Activated effector memory CD4-positive, alpha-beta T cell treated with anti-CD3 and anti-CD28 coated beads, Interleukin-2, amount 50 U/mL, for 16 hours (primary cell): Measurements from ENCODE around the gene ACSS1.

Source experiments
- DNase-seq: peaks from one replicate; pipeline ENCODE4 v3.0.0-alpha.2; 2020

ACSS1 gene

DNA sequence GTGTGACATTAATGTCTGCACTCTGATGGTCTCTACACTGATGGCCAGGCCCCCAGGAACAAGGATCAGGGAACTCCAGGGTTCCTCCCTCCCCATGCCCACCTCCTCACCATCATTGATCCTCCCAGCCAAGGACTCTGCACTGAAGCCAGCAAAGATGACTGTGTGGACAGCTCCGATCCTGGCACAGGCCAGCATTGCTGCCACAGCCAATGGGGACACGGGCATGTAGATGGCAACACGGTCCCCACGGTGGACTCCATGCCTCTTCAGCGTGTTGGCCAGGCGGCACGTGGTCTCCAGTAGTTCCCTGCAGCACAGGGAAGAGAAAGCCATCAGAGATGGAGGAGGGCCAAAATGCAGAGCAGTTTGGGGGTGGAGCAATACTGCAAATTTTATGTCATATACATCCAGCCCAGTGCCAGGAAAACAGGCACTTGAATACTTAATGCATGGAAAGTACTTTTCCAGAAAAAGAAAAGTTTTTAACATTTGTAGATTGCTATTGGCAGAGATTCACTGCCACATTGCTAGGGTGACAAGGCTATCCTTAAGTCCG lies 27.2 kb downstream of the ACSS1 start:
- no peak for DNase-seq

GRCh38 chr20:25030007-25030648 lies 27.8 kb downstream of the ACSS1 start:
- DNase-seq, result no peak

DNA sequence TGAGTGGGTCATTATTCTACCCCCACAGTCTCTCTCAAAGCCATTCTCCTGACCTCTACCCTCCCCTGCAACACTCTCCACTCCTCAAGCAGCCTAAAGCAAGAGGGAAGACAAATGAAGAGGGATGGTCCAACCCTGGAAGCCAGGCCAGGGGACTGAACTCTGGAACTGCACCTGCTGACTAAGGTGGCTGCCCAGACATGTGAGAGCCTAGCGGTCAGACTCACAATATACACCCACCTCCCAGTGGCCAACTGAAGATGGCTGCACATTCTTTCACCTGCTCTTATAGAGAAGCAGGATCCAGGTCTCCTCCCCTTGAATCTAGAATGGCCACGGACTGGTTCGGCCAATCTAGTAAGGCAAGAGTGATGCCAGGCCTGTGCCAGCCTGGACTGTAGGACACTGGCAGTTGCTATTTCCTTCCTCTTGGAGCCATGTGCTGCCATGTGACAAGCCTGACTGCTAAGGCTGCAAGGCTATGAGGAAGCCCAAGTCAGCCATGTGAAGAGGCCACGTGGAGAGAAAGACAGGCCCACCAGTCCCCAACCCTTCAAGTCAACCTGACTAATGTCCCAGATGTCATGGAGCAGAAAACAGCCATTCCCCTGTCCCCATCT lies 31.8 kb downstream of the ACSS1 start:
- peak; percentile 41 for DNase-seq

GRCh38 chr20:25025091-25025861 lies 32.7 kb downstream of the ACSS1 start:
- peak; percentile 25 for DNase-seq

DNA sequence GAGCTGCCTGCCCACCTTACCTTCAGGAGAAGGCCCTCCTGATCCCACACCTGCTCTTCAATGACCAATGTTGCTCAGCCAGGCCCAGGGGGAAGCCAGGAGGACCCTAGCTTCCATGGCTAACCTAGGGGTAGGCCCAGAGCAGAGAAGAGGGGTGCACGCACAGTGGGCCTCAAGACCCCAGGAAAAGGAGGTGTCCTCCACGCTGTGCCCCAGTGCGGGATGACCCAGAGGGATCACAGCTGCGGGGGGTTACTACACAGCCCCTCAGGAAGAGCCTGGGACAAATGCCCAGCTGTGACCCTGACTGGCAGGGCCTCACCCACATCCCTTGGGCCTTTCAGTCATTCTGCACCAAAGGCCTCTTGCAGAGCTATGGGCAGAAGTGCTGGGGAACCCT lies 33.8 kb downstream of the ACSS1 start:
- DNase-seq, result peak; percentile 42

DNA sequence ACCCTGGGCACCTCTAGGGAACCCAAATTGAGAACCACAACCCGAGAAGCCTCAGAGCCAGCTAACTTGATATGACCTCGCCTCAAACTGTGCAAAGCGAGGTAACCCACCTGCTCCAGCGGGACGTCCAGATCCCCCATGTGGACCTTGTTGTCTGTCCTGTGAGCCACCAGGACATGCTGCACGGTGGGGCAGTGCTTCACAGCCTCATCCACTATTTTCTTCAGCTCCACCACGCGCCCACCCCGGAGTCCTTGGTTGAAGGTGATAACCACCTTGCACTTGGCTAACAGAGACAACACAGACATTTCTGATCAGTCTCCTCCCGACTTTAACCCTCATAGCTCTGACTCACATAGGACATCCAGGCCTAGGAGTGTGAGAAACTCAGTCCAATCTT lies 34.6 kb downstream of the ACSS1 start:
- DNase-seq, result peak; percentile 58

DNA sequence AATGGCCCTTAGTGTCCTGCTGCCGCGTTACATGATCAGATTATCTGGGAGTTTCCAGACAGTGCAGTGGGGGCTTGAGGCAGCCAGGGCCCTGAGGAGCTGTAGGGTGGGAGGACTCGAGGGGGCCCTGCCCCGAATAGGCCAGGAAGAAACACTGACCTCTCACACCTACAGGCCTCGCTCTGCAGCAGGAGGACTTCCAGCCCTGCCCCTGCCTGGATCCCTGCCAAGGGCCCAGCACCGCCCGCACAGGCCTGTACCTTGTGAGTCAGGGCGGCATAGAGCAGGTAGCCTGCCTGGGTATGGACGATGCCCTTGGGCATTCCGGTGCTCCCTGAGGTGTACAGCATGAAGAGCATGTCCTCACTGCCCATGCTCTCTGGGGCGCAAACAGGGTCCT lies 35.3 kb downstream of the ACSS1 start:
- peak; percentile 61 for DNase-seq

DNA sequence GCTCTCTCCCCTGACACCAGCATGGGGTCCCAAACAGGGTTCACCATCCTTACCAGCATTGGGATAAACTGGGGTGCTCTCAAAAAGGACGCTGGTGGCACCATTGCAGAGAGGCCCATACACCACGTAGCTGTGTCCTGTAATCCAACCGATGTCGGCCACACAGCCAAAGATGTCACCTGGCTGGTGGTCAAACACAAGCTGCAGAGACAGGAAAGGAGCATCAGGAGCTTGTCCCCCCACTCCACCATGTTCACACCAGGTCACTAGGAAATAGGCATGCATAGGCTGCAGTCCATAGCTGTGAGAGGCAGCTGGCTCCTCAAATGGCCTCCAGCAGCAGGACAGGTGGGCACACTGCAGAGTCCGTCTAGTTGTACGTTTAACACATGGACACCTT lies 36.6 kb downstream of the ACSS1 start:
- no peak for DNase-seq

DNA sequence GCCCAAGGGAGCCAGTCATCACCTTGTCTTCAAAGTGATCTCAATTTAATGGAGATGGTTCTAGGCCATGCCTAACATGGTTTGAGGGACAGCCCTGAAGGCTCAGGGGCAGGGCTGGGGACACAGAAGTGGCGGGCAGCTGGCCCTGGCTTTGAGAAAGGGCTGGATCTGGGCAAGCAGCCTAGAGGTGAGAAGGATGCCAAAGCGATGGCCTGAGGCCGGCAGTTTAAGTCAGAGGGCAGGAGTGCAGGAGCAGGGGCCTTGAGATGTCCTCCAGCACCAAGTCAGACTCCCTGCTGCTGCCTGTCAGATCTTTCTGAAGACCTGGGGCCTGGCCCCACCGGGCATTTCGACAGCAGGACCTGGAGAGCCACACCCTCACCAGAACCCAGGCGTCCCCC lies 37.0 kb downstream of the ACSS1 start:
- peak; percentile 49 for DNase-seq

DNA sequence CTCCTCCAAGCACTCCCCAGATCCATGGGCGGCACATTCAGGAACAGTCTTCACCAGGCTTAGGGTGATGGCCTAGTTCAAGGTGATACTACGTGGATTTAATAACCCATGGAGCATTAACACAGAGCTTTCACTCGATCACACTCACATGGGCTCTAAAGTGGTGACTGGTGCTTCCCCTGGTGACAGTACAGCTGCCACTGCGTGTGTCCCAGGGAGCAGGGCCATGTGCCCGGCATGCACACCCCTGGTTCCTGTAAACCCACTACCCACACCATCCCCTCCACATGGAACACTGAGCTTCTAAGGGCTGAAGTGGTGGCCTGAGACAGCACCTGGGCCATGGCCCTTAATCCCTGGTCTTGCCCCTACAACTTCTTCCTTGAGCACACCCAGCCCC lies 37.6 kb downstream of the ACSS1 start:
- peak; percentile 37 for DNase-seq

- DNase-seq, result peak; percentile 50
Observed at GRCh38 chr20:25019381-25020155, 38.4 kb downstream of the ACSS1 start.

DNA sequence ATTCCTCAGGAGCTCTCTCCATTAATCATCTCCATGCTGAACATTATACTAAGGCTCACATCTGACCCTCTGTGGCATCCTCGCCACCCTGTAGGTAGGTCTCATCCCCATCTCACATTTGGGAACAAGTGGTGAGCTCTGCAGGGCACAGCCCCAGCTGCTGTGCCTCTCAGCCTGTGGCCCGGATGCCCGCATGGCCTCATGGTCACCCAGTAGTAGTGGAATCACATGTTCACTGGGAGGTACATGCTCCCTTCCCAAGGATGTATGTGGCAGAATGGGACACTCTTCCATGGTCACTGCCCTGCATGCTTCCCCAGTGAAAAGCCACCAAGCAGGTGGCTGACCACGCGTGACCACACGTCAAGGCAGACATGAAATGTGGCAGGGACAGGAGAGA lies 39.1 kb downstream of the ACSS1 start:
- peak; percentile 34 for DNase-seq

DNA sequence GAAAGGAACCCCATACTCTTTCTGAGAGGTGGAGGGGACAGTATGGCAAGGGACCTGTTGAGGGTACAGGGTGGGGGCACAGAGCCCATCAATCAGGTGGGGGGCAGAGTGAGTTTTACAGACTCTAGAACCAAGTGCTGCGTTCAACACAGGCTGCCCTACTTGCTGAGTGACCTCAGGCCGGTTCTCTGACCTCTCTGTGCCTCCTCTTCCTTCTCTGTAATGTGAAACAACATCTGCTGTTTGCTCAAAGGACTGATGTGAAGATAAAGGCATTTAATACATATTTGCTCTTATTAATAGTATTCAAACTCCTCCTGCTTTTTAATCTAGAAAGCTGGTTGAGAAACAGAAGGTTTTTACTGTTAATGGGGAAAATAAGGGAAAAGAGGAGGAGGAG lies 39.5 kb downstream of the ACSS1 start:
- peak; percentile 21 for DNase-seq

- DNase-seq, result peak; percentile 43
Observed at GRCh38 chr20:25017257-25017803, 40.6 kb downstream of the ACSS1 start.

DNA sequence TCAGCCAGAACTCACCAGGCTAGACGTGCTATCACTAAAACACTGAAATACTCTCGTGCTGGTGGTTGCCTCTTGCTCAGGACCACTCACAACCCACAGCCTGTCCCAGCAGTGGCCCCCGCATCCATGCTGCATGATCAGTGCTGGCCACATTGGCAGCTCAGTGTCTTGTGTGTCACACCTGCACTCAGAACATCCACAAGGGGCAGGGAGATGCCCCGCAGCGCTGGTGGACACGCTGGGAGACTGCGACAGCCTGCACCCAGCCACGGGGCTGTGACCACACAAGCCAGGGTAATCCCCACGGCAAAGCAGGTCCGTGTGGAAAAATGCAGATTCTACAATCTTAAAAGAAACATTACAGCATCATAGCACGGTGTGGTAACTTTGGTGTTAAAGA lies 41.5 kb downstream of the ACSS1 start:
- peak; percentile 42 for DNase-seq

DNA sequence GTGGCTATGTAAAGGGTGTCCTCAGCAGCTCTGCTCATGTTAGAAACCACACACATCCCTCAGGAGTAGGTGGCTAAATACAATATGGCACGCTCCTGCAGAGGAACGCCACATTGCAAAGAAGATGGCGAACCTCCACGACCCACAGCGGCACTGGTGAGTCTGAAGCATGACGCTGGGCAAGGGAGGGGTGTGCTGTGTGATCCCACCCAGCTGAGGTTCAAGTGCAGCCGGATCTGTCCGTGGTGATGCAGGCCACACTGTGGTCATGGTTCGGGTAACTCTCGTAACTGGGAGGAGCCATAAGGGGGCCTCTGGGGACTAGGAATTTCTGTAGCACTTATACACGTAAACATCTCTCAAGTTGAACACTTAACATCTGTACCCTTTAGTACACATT lies 42.0 kb downstream of the ACSS1 start:
- DNase-seq, result peak; percentile 38

- peak; percentile 59 for DNase-seq
Observed at GRCh38 chr20:25014816-25015215, 43.1 kb downstream of the ACSS1 start.

DNA sequence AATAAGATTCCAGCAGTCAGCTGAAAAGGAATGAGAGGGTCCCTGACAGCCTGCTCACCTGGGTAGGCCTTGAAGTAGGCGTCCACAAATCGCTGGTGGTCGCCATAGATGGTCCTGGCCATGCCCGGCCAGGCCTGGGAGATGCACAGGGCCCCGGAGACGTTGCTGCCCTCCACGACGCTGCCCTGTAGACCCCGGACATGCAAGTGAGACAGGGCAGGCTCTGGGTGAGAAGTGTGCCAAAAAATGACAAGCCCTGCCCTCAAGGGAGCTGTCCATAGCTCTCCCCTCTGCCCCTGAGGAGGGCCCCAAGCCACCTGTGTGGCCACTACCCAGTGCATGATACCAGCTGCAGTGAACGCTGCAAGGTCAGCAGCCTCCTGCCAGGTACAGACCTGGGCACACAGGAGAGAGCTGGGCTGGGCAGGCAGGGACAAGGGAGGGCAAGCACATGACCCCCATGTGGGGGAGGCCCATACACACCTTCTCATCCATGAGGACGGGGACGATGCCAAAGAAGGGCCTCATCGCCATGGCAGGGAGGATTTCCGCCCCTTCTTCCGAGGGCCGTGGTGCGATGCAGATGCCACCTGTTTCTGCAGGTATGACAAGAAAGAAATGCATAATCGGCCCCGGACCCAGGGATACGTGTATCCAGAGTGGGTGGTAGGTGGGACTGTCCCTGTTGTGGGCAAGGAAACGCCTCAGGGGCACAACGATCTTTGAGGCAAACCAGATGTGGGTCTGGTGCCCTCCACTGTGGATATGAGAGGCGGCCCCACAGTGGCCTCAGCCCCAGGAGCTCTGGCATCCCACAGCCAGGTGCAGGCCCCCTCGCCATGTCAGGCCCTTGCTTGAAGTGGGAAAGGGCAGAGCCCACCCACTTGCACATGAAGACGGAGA lies 44.2 kb downstream of the ACSS1 start:
- DNase-seq, result peak; percentile 55

- DNase-seq, result peak; percentile 34
Observed at GRCh38 chr20:25012616-25013189, 45.2 kb downstream of the ACSS1 start.

DNA sequence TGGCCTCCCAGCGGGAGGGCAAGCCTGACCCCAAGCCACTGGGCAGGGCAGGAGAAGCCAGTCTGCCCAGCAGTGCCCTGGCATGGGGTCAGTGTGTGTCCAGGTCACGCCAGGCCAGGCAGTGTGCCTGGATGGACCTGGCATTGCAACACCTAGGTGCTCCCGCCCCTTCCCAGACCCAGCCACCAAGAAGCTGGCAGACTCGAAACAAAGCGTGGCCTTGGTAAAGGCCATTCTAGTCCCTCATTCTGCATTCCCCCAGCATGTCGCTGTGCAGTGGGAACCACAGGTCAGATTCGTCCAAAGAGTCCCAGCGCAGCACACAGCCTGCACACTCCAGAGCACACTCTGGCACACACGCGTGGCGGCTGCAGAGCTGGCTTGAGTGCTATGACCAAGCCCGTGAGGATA lies 46.1 kb downstream of the ACSS1 start:
- peak; percentile 42 for DNase-seq

GRCh38 chr20:25011261-25011660 lies 46.7 kb downstream of the ACSS1 start:
- peak; percentile 58 for DNase-seq
